ENCODE data around the gene VEGFB.

DNA sequence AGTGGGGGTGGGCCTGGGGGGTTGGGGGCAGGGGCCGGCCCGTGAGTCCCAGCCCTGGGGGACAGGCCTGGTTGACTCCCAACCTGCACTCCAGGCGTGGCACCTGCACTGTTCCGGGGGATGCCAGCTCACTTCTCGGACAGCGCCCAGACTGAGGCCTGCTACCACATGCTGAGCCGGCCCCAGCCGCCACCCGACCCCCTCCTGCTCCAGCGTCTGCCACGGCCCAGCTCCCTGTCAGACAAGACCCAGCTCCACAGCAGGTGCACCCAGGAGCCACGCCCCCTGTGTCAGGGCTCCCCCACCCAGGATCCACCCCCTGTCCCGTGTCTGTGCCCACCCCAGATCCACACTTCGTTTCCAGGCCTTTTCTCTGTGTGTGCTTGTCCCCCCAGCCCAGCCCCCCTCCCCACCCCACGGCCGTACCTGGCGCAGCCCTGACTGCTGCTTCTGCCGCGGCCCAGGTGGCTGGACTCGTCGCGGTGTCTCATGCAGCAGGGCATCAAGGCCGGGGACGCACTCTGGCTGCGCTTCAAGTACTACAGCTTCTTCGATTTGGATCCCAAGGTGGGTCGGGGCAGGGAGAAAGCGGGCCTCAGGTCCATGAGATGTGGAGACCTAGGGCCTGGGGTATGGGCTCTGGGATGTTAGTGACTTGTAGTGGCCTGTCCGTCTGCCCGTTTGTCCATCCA is 23.1 kb upstream of the VEGFB start:
- TF ChIP-seq, protein P1, sequence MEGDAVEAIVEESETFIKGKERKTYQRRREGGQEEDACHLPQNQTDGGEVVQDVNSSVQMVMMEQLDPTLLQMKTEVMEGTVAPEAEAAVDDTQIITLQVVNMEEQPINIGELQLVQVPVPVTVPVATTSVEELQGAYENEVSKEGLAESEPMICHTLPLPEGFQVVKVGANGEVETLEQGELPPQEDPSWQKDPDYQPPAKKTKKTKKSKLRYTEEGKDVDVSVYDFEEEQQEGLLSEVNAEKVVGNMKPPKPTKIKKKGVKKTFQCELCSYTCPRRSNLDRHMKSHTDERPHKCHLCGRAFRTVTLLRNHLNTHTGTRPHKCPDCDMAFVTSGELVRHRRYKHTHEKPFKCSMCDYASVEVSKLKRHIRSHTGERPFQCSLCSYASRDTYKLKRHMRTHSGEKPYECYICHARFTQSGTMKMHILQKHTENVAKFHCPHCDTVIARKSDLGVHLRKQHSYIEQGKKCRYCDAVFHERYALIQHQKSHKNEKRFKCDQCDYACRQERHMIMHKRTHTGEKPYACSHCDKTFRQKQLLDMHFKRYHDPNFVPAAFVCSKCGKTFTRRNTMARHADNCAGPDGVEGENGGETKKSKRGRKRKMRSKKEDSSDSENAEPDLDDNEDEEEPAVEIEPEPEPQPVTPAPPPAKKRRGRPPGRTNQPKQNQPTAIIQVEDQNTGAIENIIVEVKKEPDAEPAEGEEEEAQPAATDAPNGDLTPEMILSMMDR (IDR thresholded peaks at IDR 0.05 in 4 of 5, conservative IDR thresholded peaks at IDR 0.05 in 1 of 5): no peak
- TF ChIP-seq POLR2A (IDR thresholded peaks at IDR 0.05): no peak

All from gastrocnemius medialis (tissue), 4 donors.